ENCODE measurements around the gene PTPRO.
A peak's percentile ranks its signal among the peaks of the same experiment; 100 is the strongest.

Gene PTPRO

DNA sequence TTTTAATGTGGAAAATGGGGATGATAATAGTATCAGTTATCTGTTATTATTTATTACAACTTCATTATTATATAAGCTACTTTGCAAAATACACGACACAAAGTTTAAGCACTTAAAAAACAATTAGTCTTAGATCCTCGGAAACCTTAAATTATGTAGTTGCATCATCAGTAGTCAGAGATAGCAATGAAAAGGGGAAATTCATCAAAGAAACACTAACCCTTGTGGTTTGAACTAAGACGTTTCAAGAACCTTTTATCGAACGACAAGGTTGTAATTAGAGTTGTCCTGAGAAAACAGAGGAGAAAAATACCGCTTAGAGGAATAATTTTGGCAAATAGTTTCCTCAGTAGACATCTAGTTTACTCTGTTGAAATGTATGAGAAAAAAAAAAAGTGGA lies 198.5 kb downstream of the PTPRO start:
- no peak overlapping the region for H3K9ac ChIP-seq (ENCODE audit: low read length)
- H3K4me3 ChIP-seq (ENCODE audit: insufficient read depth, low read length, poor library complexity, severe bottlenecking) = no peak overlapping the region
- no peaks in the 10 kb centered on the region for H3K9me2 ChIP-seq (replicated peaks; ENCODE audit: insufficient read depth, low read length)
- no peak overlapping the region for H2AFZ ChIP-seq (ENCODE audit: low read depth, low read length, severe bottlenecking)
- no peaks in the 10 kb centered on the region for H3K27me3 ChIP-seq (ENCODE audit: low read length)
- H3K9me3 ChIP-seq (ENCODE audit: insufficient read depth, low read length) = no peaks in the 10 kb centered on the region
- H3K4me2 ChIP-seq (ENCODE audit: low read depth, low read length, poor library complexity, severe bottlenecking) = no peak overlapping the region
- H3F3A ChIP-seq (ENCODE audit: insufficient read depth) = no peaks in the 10 kb centered on the region
- no peaks in the 10 kb centered on the region for H3K79me2 ChIP-seq (ENCODE audit: insufficient read depth, low read length)
- no peaks in the 10 kb centered on the region for H3K36me3 ChIP-seq (ENCODE audit: low read length)
- no peak for TF ChIP-seq EZH2phosphoT487 (conservative IDR thresholded peaks at IDR 0.05; ENCODE audit: low read length)
- TF ChIP-seq, protein P1, sequence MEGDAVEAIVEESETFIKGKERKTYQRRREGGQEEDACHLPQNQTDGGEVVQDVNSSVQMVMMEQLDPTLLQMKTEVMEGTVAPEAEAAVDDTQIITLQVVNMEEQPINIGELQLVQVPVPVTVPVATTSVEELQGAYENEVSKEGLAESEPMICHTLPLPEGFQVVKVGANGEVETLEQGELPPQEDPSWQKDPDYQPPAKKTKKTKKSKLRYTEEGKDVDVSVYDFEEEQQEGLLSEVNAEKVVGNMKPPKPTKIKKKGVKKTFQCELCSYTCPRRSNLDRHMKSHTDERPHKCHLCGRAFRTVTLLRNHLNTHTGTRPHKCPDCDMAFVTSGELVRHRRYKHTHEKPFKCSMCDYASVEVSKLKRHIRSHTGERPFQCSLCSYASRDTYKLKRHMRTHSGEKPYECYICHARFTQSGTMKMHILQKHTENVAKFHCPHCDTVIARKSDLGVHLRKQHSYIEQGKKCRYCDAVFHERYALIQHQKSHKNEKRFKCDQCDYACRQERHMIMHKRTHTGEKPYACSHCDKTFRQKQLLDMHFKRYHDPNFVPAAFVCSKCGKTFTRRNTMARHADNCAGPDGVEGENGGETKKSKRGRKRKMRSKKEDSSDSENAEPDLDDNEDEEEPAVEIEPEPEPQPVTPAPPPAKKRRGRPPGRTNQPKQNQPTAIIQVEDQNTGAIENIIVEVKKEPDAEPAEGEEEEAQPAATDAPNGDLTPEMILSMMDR (IDR thresholded peaks at IDR 0.05; ENCODE audit: insufficient read depth, low read length, poor library complexity, severe bottlenecking) = no peak
- no peaks in the 10 kb centered on the region for H4K20me1 ChIP-seq (ENCODE audit: low read depth, low read length)
- no peak overlapping the region for H3K27ac ChIP-seq (ENCODE audit: low read depth, low read length)

DNA sequence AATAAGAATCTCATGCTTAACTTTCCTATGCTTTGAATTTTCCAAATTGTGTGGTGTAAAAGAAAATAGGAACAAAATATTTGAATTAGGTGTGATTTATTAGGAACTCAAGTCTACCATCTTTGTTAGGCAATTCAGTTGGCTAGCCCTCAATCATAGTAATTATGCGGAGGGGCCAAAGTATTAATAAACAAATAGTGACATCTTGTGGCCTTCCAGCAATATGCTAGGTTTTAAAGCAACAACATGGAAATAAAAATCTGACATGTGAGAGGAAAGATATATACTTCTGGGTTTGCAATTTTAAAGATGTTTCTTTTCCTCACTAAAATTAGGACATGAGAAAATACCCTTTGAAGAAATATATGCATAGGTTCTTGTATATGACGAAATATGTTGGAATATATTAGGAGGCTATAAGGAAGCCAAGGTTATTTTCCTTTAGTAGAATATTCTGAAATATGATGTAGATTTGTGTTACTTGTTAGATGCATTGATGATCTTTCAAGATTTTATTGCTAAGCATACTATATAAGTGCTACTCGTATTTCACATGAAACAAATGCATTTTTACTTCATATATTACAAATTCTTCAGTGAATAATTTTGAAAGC lies 200.4 kb downstream of the PTPRO start:
- Histone ChIP-seq H3K9ac (ENCODE audit: low read length) (no peak overlapping the region), H3K4me2 (ENCODE audit: low read depth, low read length, poor library complexity, severe bottlenecking) (no peak overlapping the region), H2AFZ (ENCODE audit: low read depth, low read length, severe bottlenecking) (no peak overlapping the region), H3K9me3 (ENCODE audit: insufficient read depth, low read length) (no peaks in the 10 kb centered on the region), H3K27ac (ENCODE audit: low read depth, low read length) (no peak overlapping the region), H3K36me3 (ENCODE audit: low read length) (no peaks in the 10 kb centered on the region), H3K27me3 (ENCODE audit: low read length) (no peaks in the 10 kb centered on the region), H3F3A (ENCODE audit: insufficient read depth) (no peaks in the 10 kb centered on the region), H4K20me1 (ENCODE audit: low read depth, low read length) (no peaks in the 10 kb centered on the region), H3K79me2 (ENCODE audit: insufficient read depth, low read length) (no peaks in the 10 kb centered on the region), H3K4me3 (ENCODE audit: insufficient read depth, low read length, poor library complexity, severe bottlenecking) (no peak overlapping the region), H3K9me2 (replicated peaks; ENCODE audit: insufficient read depth, low read length) (no peaks in the 10 kb centered on the region)
- TF ChIP-seq, protein P1 (IDR thresholded peaks at IDR 0.05; ENCODE audit: insufficient read depth, low read length, poor library complexity, severe bottlenecking) = peak; percentile 56
- TF ChIP-seq EZH2phosphoT487 (conservative IDR thresholded peaks at IDR 0.05; ENCODE audit: low read length) = no peak

DNA sequence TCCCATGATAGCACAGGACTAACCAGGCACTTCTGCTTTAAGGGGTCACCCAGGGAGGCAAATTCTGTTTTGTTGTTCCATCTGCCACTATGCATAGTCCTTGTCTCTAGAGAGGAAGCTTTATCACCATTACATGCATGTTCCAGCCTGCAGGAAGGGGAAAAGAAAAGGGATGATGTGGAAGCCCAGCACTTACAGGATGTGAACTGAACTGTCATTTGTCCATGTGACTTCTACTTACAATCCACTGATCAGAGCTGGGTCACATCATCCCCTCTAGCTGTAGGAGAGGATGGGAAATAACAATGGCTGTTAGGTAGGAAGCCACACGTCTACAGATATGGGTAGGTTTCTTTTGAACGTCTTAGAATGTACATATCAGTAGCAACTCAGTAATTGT lies 203.1 kb downstream of the PTPRO start:
- Histone ChIP-seq H3K27ac (ENCODE audit: low read depth, low read length) (no peak overlapping the region), H3K9me3 (ENCODE audit: insufficient read depth, low read length) (no peaks in the 10 kb centered on the region), H3K27me3 (ENCODE audit: low read length) (no peaks in the 10 kb centered on the region), H3K4me3 (ENCODE audit: insufficient read depth, low read length, poor library complexity, severe bottlenecking) (no peak overlapping the region), H3K36me3 (ENCODE audit: low read length) (no peaks in the 10 kb centered on the region), H3K79me2 (ENCODE audit: insufficient read depth, low read length) (no peaks in the 10 kb centered on the region), H3K4me2 (ENCODE audit: low read depth, low read length, poor library complexity, severe bottlenecking) (no peak overlapping the region), H4K20me1 (ENCODE audit: low read depth, low read length) (no peaks in the 10 kb centered on the region), H3F3A (ENCODE audit: insufficient read depth) (no peaks in the 10 kb centered on the region), H3K9me2 (replicated peaks; ENCODE audit: insufficient read depth, low read length) (no peaks in the 10 kb centered on the region), H3K9ac (ENCODE audit: low read length) (no peak overlapping the region), H2AFZ (ENCODE audit: low read depth, low read length, severe bottlenecking) (peak overlapping the region; percentile 3)
- TF ChIP-seq, protein P1 (IDR thresholded peaks at IDR 0.05; ENCODE audit: insufficient read depth, low read length, poor library complexity, severe bottlenecking) = no peak
- TF ChIP-seq EZH2phosphoT487 (conservative IDR thresholded peaks at IDR 0.05; ENCODE audit: low read length) = no peak
